AG09309 (cell line): ENCODE results near the gene RNF125.

Experiments used
- DNase-seq: peaks from one replicate; pipeline ENCODE4 v3.0.0-alpha.2; 2010; ENCODE audit warnings: low read depth
- H3K4me3 ChIP-seq: 2 replicates; pipeline ENCODE4 v1.5.1; 2011; ENCODE audit warnings: mild to moderate bottlenecking, low read depth, low read length, moderate library complexity; ENCODE audit not compliant: control insufficient read depth
- TF ChIP-seq, protein P1 (sequence below): IDR thresholded peaks from 2 replicates; pipeline ENCODE4 v1.5.1; 2011; ENCODE audit warnings: mild to moderate bottlenecking, low read depth, low read length, inconsistent platforms; ENCODE audit not compliant: insufficient read depth, control insufficient read depth; ENCODE audit errors: missing control alignments

Gene RNF125

DNA sequence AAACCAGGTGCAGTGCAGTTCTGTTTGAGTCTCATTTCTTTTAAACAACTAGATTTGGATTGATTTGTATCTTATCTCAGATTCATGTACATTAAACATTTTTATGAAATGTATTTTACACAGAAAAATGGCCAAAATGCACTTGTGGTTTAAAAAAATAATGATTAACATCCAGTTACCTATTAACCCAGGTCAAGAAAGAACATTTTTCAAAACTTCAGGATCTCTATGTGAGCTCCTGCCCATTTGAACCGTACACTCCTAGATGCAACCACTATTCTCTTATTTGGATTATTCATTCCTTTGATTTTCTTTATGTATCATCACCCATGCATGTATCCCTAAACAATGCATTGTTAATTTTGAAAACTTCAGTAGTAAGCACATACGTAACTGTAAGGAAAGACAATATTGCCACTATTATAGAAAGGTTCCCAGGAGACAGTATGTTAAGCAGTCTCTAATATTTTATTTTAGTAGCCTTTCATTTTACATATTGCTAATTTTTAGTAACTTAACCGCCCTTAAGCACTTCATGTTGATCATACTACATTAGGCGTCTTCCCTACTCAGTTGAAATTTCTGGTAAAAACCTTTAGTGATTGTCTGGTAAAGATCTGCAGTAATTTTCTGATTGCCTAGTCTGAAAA is 95.8 kb downstream of the RNF125 start:
- TF ChIP-seq, protein P1, sequence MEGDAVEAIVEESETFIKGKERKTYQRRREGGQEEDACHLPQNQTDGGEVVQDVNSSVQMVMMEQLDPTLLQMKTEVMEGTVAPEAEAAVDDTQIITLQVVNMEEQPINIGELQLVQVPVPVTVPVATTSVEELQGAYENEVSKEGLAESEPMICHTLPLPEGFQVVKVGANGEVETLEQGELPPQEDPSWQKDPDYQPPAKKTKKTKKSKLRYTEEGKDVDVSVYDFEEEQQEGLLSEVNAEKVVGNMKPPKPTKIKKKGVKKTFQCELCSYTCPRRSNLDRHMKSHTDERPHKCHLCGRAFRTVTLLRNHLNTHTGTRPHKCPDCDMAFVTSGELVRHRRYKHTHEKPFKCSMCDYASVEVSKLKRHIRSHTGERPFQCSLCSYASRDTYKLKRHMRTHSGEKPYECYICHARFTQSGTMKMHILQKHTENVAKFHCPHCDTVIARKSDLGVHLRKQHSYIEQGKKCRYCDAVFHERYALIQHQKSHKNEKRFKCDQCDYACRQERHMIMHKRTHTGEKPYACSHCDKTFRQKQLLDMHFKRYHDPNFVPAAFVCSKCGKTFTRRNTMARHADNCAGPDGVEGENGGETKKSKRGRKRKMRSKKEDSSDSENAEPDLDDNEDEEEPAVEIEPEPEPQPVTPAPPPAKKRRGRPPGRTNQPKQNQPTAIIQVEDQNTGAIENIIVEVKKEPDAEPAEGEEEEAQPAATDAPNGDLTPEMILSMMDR: no peak

DNA sequence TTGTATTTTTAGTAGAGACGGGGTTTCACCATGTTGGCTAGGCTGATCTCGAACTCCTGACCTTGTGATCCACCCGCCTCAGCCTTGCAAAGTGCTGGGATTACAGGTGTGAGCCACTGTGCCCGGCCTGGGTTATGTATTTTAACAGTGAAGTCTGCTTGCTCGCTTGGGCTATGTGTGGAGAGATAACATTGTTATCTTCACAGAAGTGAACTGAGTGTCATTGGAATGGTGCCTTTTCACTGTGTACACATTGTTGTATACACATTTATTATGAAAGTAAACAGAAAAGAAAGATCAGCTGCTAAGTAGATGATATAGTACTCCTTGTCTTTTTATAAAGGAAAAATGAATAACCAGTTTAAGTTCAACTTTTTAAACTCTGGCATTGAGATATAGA is 103.4 kb downstream of the RNF125 start:
- H3K4me3 ChIP-seq: no peak overlapping the region
- TF ChIP-seq, protein P1: no peak
- no peak for DNase-seq

More for the DNA sequence above, 95.8 kb downstream of the RNF125 start:
- DNase-seq: no peak
- H3K4me3 ChIP-seq: no peak overlapping the region
